Effector memory CD4-positive, alpha-beta T cell (primary cell): ENCODE data around the gene PAFAH1B1.
"Not testable (repeated sequence)": the region's sequence is repeated elsewhere in the genome, so short reads cannot be mapped to it uniquely, and the experiment has no call there.

Source experiments
- DNase-seq, 3 donors: peaks; one replicate each; pipeline ENCODE4 v3.0.0-alpha.2; 2020
- H3K27ac ChIP-seq: 2 replicates; pipeline ENCODE4 v1.7.0; 2013; ENCODE audit warnings: mild to moderate bottlenecking, low read length, moderate library complexity; ENCODE audit not compliant: insufficient read depth, poor library complexity, severe bottlenecking
- H3K27me3 ChIP-seq: replicated peaks from 2 replicates; pipeline ENCODE4 v1.7.0; 2013; ENCODE audit warnings: mild to moderate bottlenecking, low read length; ENCODE audit not compliant: insufficient read depth, control insufficient read depth, poor library complexity, severe bottlenecking
- H3K36me3 ChIP-seq: 2 replicates; pipeline ENCODE4 v1.7.0; 2013; ENCODE audit warnings: mild to moderate bottlenecking, low read length, moderate library complexity; ENCODE audit not compliant: control insufficient read depth, insufficient read depth
- H3K4me1 ChIP-seq: 2 replicates; pipeline ENCODE4 v1.7.0; 2013; ENCODE audit warnings: low read length, mild to moderate bottlenecking; ENCODE audit not compliant: control insufficient read depth, insufficient read depth, poor library complexity, severe bottlenecking
- H3K4me3 ChIP-seq: 2 replicates; pipeline ENCODE4 v1.7.0; 2013; ENCODE audit warnings: low read length, low read depth, mild to moderate bottlenecking; ENCODE audit not compliant: insufficient read depth, poor library complexity, severe bottlenecking
- H3K9me3 ChIP-seq: 2 replicates; pipeline ENCODE4 v1.7.0; 2013; ENCODE audit warnings: mild to moderate bottlenecking, low read length, moderate library complexity; ENCODE audit not compliant: control insufficient read depth

Gene PAFAH1B1

DNA sequence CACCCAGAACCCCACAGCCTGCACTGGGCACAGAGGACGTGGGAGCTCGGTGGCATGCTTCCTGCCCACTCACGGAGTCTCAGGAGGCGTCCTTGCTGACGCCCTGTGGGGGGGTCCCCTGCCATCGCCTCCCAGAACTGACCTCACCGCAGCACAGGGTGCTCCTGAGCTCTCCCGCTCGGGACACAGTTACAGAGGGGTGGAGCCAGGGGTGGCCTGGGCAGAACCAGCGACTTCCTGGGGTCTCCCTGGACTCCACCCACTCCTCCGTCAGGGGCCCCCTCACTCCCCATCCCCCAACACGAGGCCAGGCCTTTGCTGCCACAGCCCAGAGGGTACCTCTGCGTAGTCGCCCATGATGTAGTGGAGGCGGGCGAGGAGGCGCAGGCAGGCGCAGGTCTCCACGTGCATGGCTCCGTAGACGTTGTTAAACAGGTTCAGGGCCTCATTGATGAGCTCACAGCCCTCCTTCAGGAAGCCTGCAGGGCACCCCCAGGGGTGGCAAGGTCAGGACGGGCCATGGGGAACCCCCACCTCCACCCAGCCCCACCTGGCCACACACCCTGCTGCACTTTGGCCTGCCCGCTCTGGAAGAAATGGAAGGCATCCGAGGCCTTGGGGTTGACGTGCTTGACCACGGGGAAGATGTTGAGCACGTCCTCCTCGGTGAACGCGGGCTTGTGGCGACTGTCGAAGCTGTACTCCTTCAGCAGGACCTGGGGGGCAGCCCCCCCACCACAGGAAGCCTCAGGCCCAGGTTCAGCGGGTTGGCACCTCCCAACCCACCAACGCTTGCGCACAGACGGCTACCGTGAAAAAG, 100.3 kb downstream of the PAFAH1B1 start:
- Histone ChIP-seq H3K27me3 (no peaks in the 10 kb centered on the region), H3K9me3 (no peaks in the 10 kb centered on the region), H3K4me1 (peaks cover 2% of the 10 kb centered on the region), H3K36me3 (peaks cover 50% of the 10 kb centered on the region), H3K4me3 (no peak overlapping the region), H3K27ac (no peak overlapping the region)
- DNase-seq, result no peak

DNA sequence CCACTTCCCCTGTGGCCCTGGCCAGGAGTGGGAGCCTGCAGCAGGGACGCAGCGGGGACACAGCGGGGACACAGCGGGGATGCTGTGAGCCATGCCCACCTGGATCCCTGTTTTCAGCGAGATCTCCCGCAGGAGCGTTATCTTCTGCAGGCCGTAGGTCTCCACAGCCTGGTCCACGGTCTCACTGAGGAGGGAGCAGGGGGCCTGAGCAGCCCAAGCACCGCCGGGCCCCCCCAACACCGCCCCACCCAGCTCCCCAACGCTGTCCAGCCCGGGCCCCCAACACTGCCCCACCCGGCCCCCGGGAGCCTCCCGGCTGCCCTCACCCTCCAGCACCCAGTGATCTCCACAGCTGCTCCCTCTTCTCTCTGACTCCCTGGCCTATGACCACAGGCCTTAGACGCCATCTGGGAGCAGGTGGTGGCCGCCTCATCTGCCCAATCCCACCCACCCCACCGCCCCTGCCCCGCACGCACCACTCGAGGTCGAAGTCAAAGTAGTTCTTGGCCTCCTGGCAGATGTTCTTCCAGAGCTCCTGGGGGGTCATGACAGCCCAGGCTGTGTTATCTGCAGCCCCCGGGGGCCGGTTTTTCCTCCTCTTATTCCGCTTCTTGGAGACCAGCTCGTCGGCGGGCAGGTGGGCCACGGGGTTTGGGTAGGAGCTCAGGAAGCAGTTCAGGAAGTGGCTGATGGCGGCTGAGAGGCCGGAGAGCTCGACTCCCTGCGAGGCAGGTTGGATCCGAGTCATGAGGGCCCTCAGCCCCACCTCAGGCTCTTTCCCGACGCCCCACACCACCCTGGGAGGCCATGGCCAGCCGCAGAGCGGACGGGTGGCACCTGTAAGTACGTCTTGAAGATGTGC, 101.2 kb downstream of the PAFAH1B1 start:
- Histone ChIP-seq H3K9me3 (no peaks in the 10 kb centered on the region), H3K36me3 (peaks cover 54% of the 10 kb centered on the region), H3K4me3 (no peak overlapping the region), H3K27me3 (no peaks in the 10 kb centered on the region), H3K27ac (no peak overlapping the region), H3K4me1 (peaks cover 2% of the 10 kb centered on the region)
- DNase-seq, result no peak

GRCh38 chr17:2695243-2695960, 101.9 kb downstream of the PAFAH1B1 start:
- Histone ChIP-seq H3K9me3 (no peaks in the 10 kb centered on the region), H3K4me1 (no peaks in the 10 kb centered on the region), H3K36me3 (peaks cover 60% of the 10 kb centered on the region), H3K27ac (no peak overlapping the region), H3K4me3 (no peak overlapping the region), H3K27me3 (no peaks in the 10 kb centered on the region)
- no peak for DNase-seq

- Histone ChIP-seq H3K27ac (no peak overlapping the region), H3K4me1 (no peaks in the 10 kb centered on the region), H3K9me3 (no peaks in the 10 kb centered on the region), H3K27me3 (no peaks in the 10 kb centered on the region), H3K36me3 (peaks cover 62% of the 10 kb centered on the region), H3K4me3 (no peak overlapping the region)
- DNase-seq, result no peak
Measured at GRCh38 chr17:2695961-2696760, 102.7 kb downstream of the PAFAH1B1 start.

- Histone ChIP-seq H3K4me3 (no peak overlapping the region), H3K27ac (no peak overlapping the region), H3K27me3 (no peaks in the 10 kb centered on the region), H3K9me3 (no peaks in the 10 kb centered on the region), H3K4me1 (no peaks in the 10 kb centered on the region), H3K36me3 (peaks cover 70% of the 10 kb centered on the region)
- no peak for DNase-seq
Measured at GRCh38 chr17:2697611-2698162, 104.2 kb downstream of the PAFAH1B1 start.

GRCh38 chr17:2699216-2699805, 105.9 kb downstream of the PAFAH1B1 start:
- not testable (repeated sequence) for H3K9me3 ChIP-seq, DNase-seq, H3K4me1 ChIP-seq, H3K27ac ChIP-seq, H3K4me3 ChIP-seq, H3K27me3 ChIP-seq
- peaks cover 79% of the 10 kb centered on the region for H3K36me3 ChIP-seq

- H3K4me3 ChIP-seq, result no peak overlapping the region
- H3K27ac ChIP-seq, result no peak overlapping the region
- H3K36me3 ChIP-seq, result peaks cover 82% of the 10 kb centered on the region
- DNase-seq, result no peak
- H3K27me3 ChIP-seq, result no peaks in the 10 kb centered on the region
- H3K4me1 ChIP-seq, result no peaks in the 10 kb centered on the region
- no peaks in the 10 kb centered on the region for H3K9me3 ChIP-seq
Measured at GRCh38 chr17:2700030-2700490, 106.6 kb downstream of the PAFAH1B1 start.

DNA sequence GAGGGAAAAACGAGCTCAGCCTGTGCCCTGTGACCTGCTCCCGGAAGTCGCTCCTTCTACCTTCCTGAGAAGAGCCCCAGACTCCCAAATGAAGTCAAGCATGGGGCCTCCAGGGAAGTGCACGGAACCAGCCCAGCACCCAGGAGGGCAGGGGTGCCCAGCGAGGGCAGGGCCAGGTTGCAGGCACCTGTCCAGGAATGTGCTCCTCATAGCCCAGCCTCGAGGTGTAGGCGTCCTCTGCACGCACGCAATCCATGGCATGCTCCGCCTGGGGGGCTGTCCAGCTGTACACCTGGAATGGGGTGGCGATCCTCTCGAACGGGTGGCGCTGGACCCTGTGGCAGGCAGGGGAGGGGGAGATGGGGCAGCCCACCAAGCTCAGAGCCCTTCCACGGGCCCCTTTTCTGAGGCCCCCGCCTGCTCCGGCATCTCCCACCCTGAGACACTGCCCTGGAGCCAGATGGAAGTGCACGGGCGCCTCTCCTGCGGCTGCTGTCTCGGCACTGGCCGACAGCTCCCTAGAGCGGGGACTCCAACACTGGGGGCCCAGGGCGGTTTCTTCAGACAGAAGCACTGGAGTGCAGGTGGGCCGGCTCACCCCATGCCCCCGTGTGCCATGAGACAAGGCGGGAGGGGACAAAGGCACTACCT, 107.2 kb downstream of the PAFAH1B1 start:
- no peaks in the 10 kb centered on the region for H3K9me3 ChIP-seq
- no peak for DNase-seq
- H3K4me3 ChIP-seq, result no peak overlapping the region
- peaks cover 76% of the 10 kb centered on the region for H3K36me3 ChIP-seq
- no peaks in the 10 kb centered on the region for H3K4me1 ChIP-seq
- no peak overlapping the region for H3K27ac ChIP-seq
- no peaks in the 10 kb centered on the region for H3K27me3 ChIP-seq
